Panc1 (cell line): ENCODE measurements around the gene BIVM. TPM values are rescaled to one million over a fixed set of nuclear protein-coding genes. Genes with fewer than 3 reads are reported as not detected.

ENCODE experiments used
- ATAC-seq: fragments of 200-7000 bp; cut with Tn5 transposase; 2 replicates; pipeline ENCODE4 v1.9.1; 2020; ENCODE audit warnings: mild to moderate bottlenecking, moderate library complexity
- BruUV-seq: library from RNA; stranded (reverse); fragments of 400-500 nt; replicated peaks from 2 replicates; lab custom pipeline; 2021; lab: Mats Ljungman, UMichigan
- CTCF ChIA-PET: fragments of 300-600 bp; sonication (Branson Sonifier 250); formaldehyde crosslinking; loops from one replicate; lab custom pipeline; 2022; ENCODE audit warnings: antibody characterized with exemption; lab: Charles Lee
- POLR2A ChIA-PET: fragments of 300-600 bp; sonication (Branson Sonifier 250); formaldehyde crosslinking; loops from one replicate; lab custom pipeline; 2022; ENCODE audit warnings: antibody characterized with exemption; lab: Charles Lee
- DNase-seq: peaks from one replicate; pipeline ENCODE4 v3.0.0-alpha.2; 2010; ENCODE audit warnings: low read depth, low spot score
- H3K27ac ChIP-seq: 2 replicates; pipeline ENCODE4 v1.5.1; 2011; ENCODE audit warnings: mild to moderate bottlenecking, low read length, inconsistent platforms
- H3K27me3 ChIP-seq: fragments of 200-500 bp; sonication (Bioruptor generic); 2 replicates; pipeline ENCODE4 v1.6.0; 2014; ENCODE audit warnings: low read length, inconsistent platforms; ENCODE audit not compliant: control insufficient read depth, insufficient read depth
- H3K36me3 ChIP-seq: fragments of 200-500 bp; sonication (Bioruptor generic); 2 replicates; pipeline ENCODE4 v1.5.1; 2014; ENCODE audit warnings: inconsistent platforms, mild to moderate bottlenecking, low read length, moderate library complexity; ENCODE audit not compliant: control insufficient read depth, insufficient read depth
- H3K4me1 ChIP-seq: 2 replicates; pipeline ENCODE4 v1.5.1; 2011; ENCODE audit warnings: inconsistent platforms, mild to moderate bottlenecking, low read length, moderate library complexity; ENCODE audit not compliant: control insufficient read depth, insufficient read depth
- H3K4me3 ChIP-seq, 2 experiments: 2 replicates each; pipeline ENCODE4 v1.5.1; 2011 to 2012; ENCODE audit warnings: low read depth in 2 of 2, low read length in 2 of 2, mild to moderate bottlenecking in 2 of 2, inconsistent platforms in 1 of 2, moderate library complexity in 1 of 2
- H3K9me3 ChIP-seq: fragments of 200-500 bp; sonication (Bioruptor generic); 2 replicates; pipeline ENCODE4 v1.5.1; 2014; ENCODE audit warnings: low read depth, mild to moderate bottlenecking, inconsistent platforms, low read length, moderate library complexity; ENCODE audit not compliant: control insufficient read depth, insufficient read depth
- CTCF ChIP-seq: fragments of 450-650 bp; IDR thresholded peaks from 2 replicates; pipeline ENCODE4 v1.5.1; 2017; ENCODE audit warnings: mild to moderate bottlenecking
- POLR2AphosphoS5 ChIP-seq: IDR thresholded peaks from 2 replicates; pipeline ENCODE4 v1.6.1; 2012; ENCODE audit warnings: mild to moderate bottlenecking, low read depth, low read length, moderate library complexity
- REST ChIP-seq, 2 experiments: IDR thresholded peaks; 2 replicates each; pipeline ENCODE4 v1.6.1; 2011 to 2012; ENCODE audit warnings: low read depth in 2 of 2, control low read depth in 1 of 2, low read length in 1 of 2, mild to moderate bottlenecking in 1 of 2, moderate library complexity in 1 of 2; ENCODE audit not compliant: insufficient read depth in 1 of 2
- SIN3A ChIP-seq: IDR thresholded peaks from 2 replicates; pipeline ENCODE4 v1.6.1; 2012; ENCODE audit warnings: low read depth, mild to moderate bottlenecking, low read length, moderate library complexity, borderline replicate concordance; ENCODE audit not compliant: insufficient read depth
- TCF7L2 ChIP-seq: IDR thresholded peaks from 2 replicates; pipeline ENCODE4 v1.6.1; 2011; ENCODE audit warnings: mild to moderate bottlenecking, low read depth, low read length, inconsistent platforms
- in situ Hi-C: cut with HindIII; loops from 2 replicates; pipeline ENCODE4 v1.10.0; 2016; ENCODE audit warnings: low sequenced_read_pairs, low pct_unique_long_range_greater_than_20kb
- intact Hi-C: fragments of 100-400 bp; cut with micrococcal nuclease; formaldehyde crosslinking; loops from one replicate; pipeline ENCODE4 v1.10.0; 2022; ENCODE audit not compliant: unreplicated experiment
- total RNA-seq: library from RNA; stranded (reverse); gene quantifications from one replicate; pipeline ENCODE4 v1.2.1, GENCODE V29; 2021; ENCODE audit not compliant: unreplicated experiment

The BIVM gene
- total RNA-seq, 1 experiment from 2014 or later = 10.5 TPM

- intact Hi-C loops (no loop called here), in situ Hi-C loops (no loop called here)
- ATAC-seq (no peak), DNase-seq (no peak)
- Histone ChIP-seq H3K4me3 (no peak overlapping the region), H3K27me3 (no peaks in the 10 kb centered on the region), H3K36me3 (no peaks in the 10 kb centered on the region), H3K9me3 (no peaks in the 10 kb centered on the region), H3K4me1 (0 out of 2 replicates have a peak, but pooled peaks cover 2% of the 10 kb centered on the region), H3K27ac (no peak overlapping the region)
- TF ChIP-seq SIN3A (no peak), TCF7L2 (no peak), CTCF (no peak)
- POLR2A ChIA-PET = no interaction called here
- BruUV-seq = no TSS peak
- CTCF ChIA-PET = no interaction called here
Measured at GRCh38 chr13:102812611-102813287, 13.8 kb downstream of the BIVM start.

DNA sequence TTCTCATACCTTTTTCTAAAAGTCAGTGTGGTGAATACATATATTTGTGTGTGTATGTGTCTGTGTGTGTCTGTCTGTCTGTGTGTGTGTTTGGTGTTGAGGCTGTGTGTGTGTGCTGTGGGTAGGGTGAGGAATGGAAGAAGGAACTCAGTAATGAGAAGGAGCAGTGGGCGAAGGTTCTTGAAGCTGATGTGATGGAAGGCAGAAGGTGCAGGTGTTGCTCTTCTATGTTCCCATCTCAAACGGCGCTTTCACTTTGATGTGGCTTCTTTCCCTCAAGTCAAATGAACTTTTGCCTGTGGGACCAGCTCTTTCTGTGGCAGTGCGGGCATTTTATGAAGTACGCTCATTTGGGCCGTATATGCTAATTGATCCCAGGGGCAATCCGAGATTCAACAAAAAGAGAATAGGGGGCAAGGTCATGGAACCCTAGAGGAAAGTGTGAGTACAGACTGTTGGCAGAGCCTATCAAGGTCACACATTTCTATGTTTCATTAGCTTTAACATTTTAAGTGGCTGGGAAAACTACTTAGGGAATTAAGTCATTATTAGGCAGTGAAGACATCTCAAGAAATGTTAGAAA is 15.2 kb downstream of the BIVM start:
- ChIA-PET POLR2A (no interaction called here), CTCF (no interaction called here)
- TF ChIP-seq TCF7L2 = no peak
- TF ChIP-seq POLR2AphosphoS5 = no peak
- TF ChIP-seq REST (IDR thresholded peaks at IDR 0.05; ENCODE audit: insufficient read depth in 1 of 2, low read depth in 2 of 2, low read length in 1 of 2) = no peak
- TF ChIP-seq CTCF = no peak
- no peak for TF ChIP-seq SIN3A
- ATAC-seq (no peak), DNase-seq (no peak)
- in situ Hi-C loops (no loop called here), intact Hi-C loops (no loop called here)
- Histone ChIP-seq H3K36me3 (no peaks in the 10 kb centered on the region), H3K27ac (no peak overlapping the region), H3K4me3 (no peak overlapping the region), H3K27me3 (no peaks in the 10 kb centered on the region), H3K4me1 (0 out of 2 replicates have a peak, but pooled peaks cover 2% of the 10 kb centered on the region), H3K9me3 (no peaks in the 10 kb centered on the region)
- BruUV-seq = no TSS peak
